ENCODE measurements around the gene IQCE. TPM values are rescaled to one million over a fixed set of nuclear protein-coding genes. Genes with fewer than 3 reads are reported as not detected.
A peak's percentile ranks its signal among the peaks of the same experiment; 100 is the strongest.

IQCE gene
- 17.0 and 22.1 TPM in 2 replicates for total RNA-seq
- long read RNA-seq, partial matches to known transcripts: 2 of 5 reads
- long read RNA-seq, other reads (novel, unspliced or antisense): 3 of 5 reads

- Mint-ChIP-seq H3K27ac (ENCODE audit: unreplicated experiment) (no peak within 1 kb of the TSS), H3K4me3 (ENCODE audit: unreplicated experiment) (peak within 1 kb of the TSS; percentile 72), H3K4me1 (ENCODE audit: unreplicated experiment) (peaks cover 33% of the 10 kb centered on the region), H3K36me3 (ENCODE audit: unreplicated experiment) (peaks cover 3% of the 10 kb centered on the region), H3K9me3 (ENCODE audit: unreplicated experiment) (no peaks in the 10 kb centered on the region), H3K27me3 (ENCODE audit: unreplicated experiment) (no peaks in the 10 kb centered on the region)
- DNase-seq (ENCODE audit: extremely low spot score, unreplicated experiment): peak; percentile 98
- TF ChIP-seq CTCF (IDR thresholded peaks at IDR 0.05): no peak
Observed at GRCh38 chr7:2558629-2559282, at the start of gene IQCE. IQCE (plus strand) TSS chr7:2558979; CDS start chr7:2559182, 203 bp downstream.

GRCh38 chr7:2509298-2509906, 49.4 kb upstream of the IQCE start:
- peaks cover 35% of the 10 kb centered on the region for H3K4me1 Mint-ChIP-seq (ENCODE audit: unreplicated experiment)
- no peaks in the 10 kb centered on the region for H3K9me3 Mint-ChIP-seq (ENCODE audit: unreplicated experiment)
- H3K36me3 Mint-ChIP-seq (ENCODE audit: unreplicated experiment): no peaks in the 10 kb centered on the region
- TF ChIP-seq CTCF (IDR thresholded peaks at IDR 0.05): no peak
- H3K4me3 Mint-ChIP-seq (ENCODE audit: unreplicated experiment): no peak overlapping the region
- H3K27me3 Mint-ChIP-seq (ENCODE audit: unreplicated experiment): no peaks in the 10 kb centered on the region
- DNase-seq (ENCODE audit: extremely low spot score, unreplicated experiment): no peak
- no peak overlapping the region for H3K27ac Mint-ChIP-seq (ENCODE audit: unreplicated experiment)

GRCh38 chr7:2510130-2510776, 48.5 kb upstream of the IQCE start:
- no peaks in the 10 kb centered on the region for H3K36me3 Mint-ChIP-seq (ENCODE audit: unreplicated experiment)

GRCh38 chr7:2510909-2511768, 47.6 kb upstream of the IQCE start:
- no peaks in the 10 kb centered on the region for H3K36me3 Mint-ChIP-seq (ENCODE audit: unreplicated experiment)
- TF ChIP-seq CTCF (IDR thresholded peaks at IDR 0.05): no peak
- peaks cover 43% of the 10 kb centered on the region for H3K4me1 Mint-ChIP-seq (ENCODE audit: unreplicated experiment)
- H3K27me3 Mint-ChIP-seq (ENCODE audit: unreplicated experiment): no peaks in the 10 kb centered on the region
- no peak for DNase-seq (ENCODE audit: extremely low spot score, unreplicated experiment)
- H3K4me3 Mint-ChIP-seq (ENCODE audit: unreplicated experiment): no peak overlapping the region
- no peak overlapping the region for H3K27ac Mint-ChIP-seq (ENCODE audit: unreplicated experiment)
- H3K9me3 Mint-ChIP-seq (ENCODE audit: unreplicated experiment): no peaks in the 10 kb centered on the region

More at GRCh38 chr7:2510130-2510776, 48.5 kb upstream of the IQCE start:
- peaks cover 35% of the 10 kb centered on the region for H3K4me1 Mint-ChIP-seq (ENCODE audit: unreplicated experiment)
- no peak overlapping the region for H3K4me3 Mint-ChIP-seq (ENCODE audit: unreplicated experiment)
- H3K27me3 Mint-ChIP-seq (ENCODE audit: unreplicated experiment): no peaks in the 10 kb centered on the region
- H3K9me3 Mint-ChIP-seq (ENCODE audit: unreplicated experiment): no peaks in the 10 kb centered on the region
- no peak for TF ChIP-seq CTCF (IDR thresholded peaks at IDR 0.05)
- DNase-seq (ENCODE audit: extremely low spot score, unreplicated experiment): no peak
- no peak overlapping the region for H3K27ac Mint-ChIP-seq (ENCODE audit: unreplicated experiment)
